Natural killer cell (primary cell): Measurements from ENCODE around the gene BDKRB2. TPM values are rescaled to one million over a fixed set of nuclear protein-coding genes. Genes with fewer than 3 reads are reported as not detected.
"Not testable (repeated sequence)": the region's sequence is repeated elsewhere in the genome, so short reads cannot be mapped to it uniquely, and the experiment has no call there.

ENCODE experiments used
- ATAC-seq, 3 donors: fragments of 150-1000 bp in 2 of 3; fragments of 200-7000 bp in 1 of 3; cut with Tn5 transposase; 1 replicate in 1 of 3; 2 replicates in 2 of 3; pipeline ENCODE4 v1.10.0; 2021; ENCODE audit warnings: mild to moderate bottlenecking in 2 of 3, moderate library complexity in 2 of 3
- DNase-seq, 2 donors: peaks; one replicate each; pipeline versions ENCODE4 v3.0.0 to v3.0.0-alpha.2; 2013 to 2021; ENCODE audit warnings: mixed read lengths in 1 of 2
- H3K27ac ChIP-seq: one replicate; pipeline ENCODE4 v1.5.1; 2013; ENCODE audit warnings: mild to moderate bottlenecking, low read length
- H3K27me3 ChIP-seq: one replicate; pipeline ENCODE4 v1.6.1; 2013; ENCODE audit warnings: low read length; ENCODE audit not compliant: control insufficient read depth, insufficient read depth
- H3K36me3 ChIP-seq: one replicate; pipeline ENCODE4 v1.6.1; 2013; ENCODE audit warnings: low read length; ENCODE audit not compliant: control insufficient read depth, insufficient read depth
- H3K4me1 ChIP-seq: one replicate; pipeline ENCODE4 v1.6.1; 2013; ENCODE audit warnings: low read length; ENCODE audit not compliant: control insufficient read depth, insufficient read depth
- H3K4me3 ChIP-seq: one replicate; pipeline ENCODE4 v1.5.1; 2013; ENCODE audit warnings: low read length
- H3K9me3 ChIP-seq: one replicate; pipeline ENCODE4 v1.6.1; 2013; ENCODE audit warnings: low read length; ENCODE audit not compliant: control insufficient read depth, insufficient read depth
- H3K27ac Mint-ChIP-seq, 2 donors: one replicate each; pipeline ENCODE4 v1.8.0; 2022; ENCODE audit warnings: mild to moderate bottlenecking in 2 of 2, mixed read lengths in 2 of 2, moderate library complexity in 1 of 2
- H3K27me3 Mint-ChIP-seq, 2 donors: one replicate each; pipeline ENCODE4 v1.8.0; 2022; ENCODE audit warnings: low read depth in 2 of 2, mixed read lengths in 2 of 2
- H3K36me3 Mint-ChIP-seq: one replicate; pipeline ENCODE4 v1.8.0; 2022; ENCODE audit warnings: mixed read lengths
- H3K4me1 Mint-ChIP-seq, 2 donors: one replicate each; pipeline ENCODE4 v1.8.0; 2022; ENCODE audit warnings: mixed read lengths in 2 of 2
- H3K4me3 Mint-ChIP-seq: one replicate; pipeline ENCODE4 v1.8.0; 2022; ENCODE audit warnings: mild to moderate bottlenecking, moderate library complexity, mixed read lengths
- H3K9me3 Mint-ChIP-seq, 2 donors: one replicate each; pipeline ENCODE4 v1.8.0; 2022; ENCODE audit warnings: mixed read lengths in 2 of 2
- WGBS: methylation state at CpG from one replicate; pipeline ENCODE4 v1.1.7; 2013; ENCODE audit warnings: missing lambda C conversion rate; ENCODE audit not compliant: insufficient coverage; 5-methylcytosine and 5-hydroxymethylcytosine counted together
- intact Hi-C: fragments of 100-400 bp; cut with micrococcal nuclease; formaldehyde crosslinking; loops from one replicate; pipeline ENCODE4 v1.14.2; 2022
- total RNA-seq, 4 donors: library from RNA; stranded (reverse); fragments of 120-200 nt in 1 of 4; gene quantifications; one replicate each; pipeline versions ENCODE4 v1.2.3 to v1.2.4, GENCODE V29; 2013 to 2022
- TF ChIP-seq, protein P1 (sequence below): fragments of 200-600 bp; IDR thresholded peaks from one replicate; pipeline ENCODE4 v1.8.0; 2022; ENCODE audit warnings: antibody characterized with exemption

Gene BDKRB2
- total RNA-seq, 3 donors from 2014 or later (not counting 1 experiment from before 2014, with no cell fraction given), result not detected

DNA sequence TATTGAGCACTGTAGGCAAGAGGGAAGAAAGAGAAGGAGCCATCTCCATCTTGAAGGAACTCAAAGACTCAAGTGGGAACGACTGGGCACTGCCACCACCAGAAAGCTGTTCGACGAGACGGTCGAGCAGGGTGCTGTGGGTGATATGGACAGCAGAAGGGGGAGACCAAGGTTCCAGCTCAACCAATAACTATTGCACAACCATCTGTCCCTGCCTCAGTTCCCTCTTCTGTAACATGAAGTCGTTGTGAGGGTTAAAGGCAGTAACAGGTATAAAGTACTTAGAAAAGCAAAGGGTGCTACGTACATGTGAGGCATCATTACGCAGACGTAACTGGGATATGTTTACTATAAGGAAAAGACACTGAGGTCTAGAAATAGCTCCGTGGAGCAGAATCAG is 37.5 kb downstream of the BDKRB2 start:
- no peak overlapping the region for H3K4me3 ChIP-seq
- no peaks in the 10 kb centered on the region for H3K9me3 Mint-ChIP-seq
- no peaks in the 10 kb centered on the region for H3K36me3 ChIP-seq
- no peak overlapping the region for H3K4me3 Mint-ChIP-seq
- H3K27me3 ChIP-seq, result no peaks in the 10 kb centered on the region
- H3K27ac Mint-ChIP-seq, result no peak overlapping the region
- no peaks in the 10 kb centered on the region for H3K36me3 Mint-ChIP-seq
- no peak for DNase-seq
- H3K9me3 ChIP-seq, result no peaks in the 10 kb centered on the region
- H3K27me3 Mint-ChIP-seq, result peaks cover 5 to 14% of the 10 kb centered on the region in 2 donors
- H3K4me1 Mint-ChIP-seq, result no peaks in the 10 kb centered on the region
- H3K4me1 ChIP-seq, result no peaks in the 10 kb centered on the region
- 91% methylated on average over 10 of the region's 10 CpGs for WGBS
- intact Hi-C loops, result no loop called here
- H3K27ac ChIP-seq, result no peak overlapping the region
- no peak for ATAC-seq
- TF ChIP-seq, protein P1, sequence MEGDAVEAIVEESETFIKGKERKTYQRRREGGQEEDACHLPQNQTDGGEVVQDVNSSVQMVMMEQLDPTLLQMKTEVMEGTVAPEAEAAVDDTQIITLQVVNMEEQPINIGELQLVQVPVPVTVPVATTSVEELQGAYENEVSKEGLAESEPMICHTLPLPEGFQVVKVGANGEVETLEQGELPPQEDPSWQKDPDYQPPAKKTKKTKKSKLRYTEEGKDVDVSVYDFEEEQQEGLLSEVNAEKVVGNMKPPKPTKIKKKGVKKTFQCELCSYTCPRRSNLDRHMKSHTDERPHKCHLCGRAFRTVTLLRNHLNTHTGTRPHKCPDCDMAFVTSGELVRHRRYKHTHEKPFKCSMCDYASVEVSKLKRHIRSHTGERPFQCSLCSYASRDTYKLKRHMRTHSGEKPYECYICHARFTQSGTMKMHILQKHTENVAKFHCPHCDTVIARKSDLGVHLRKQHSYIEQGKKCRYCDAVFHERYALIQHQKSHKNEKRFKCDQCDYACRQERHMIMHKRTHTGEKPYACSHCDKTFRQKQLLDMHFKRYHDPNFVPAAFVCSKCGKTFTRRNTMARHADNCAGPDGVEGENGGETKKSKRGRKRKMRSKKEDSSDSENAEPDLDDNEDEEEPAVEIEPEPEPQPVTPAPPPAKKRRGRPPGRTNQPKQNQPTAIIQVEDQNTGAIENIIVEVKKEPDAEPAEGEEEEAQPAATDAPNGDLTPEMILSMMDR, result no peak

DNA sequence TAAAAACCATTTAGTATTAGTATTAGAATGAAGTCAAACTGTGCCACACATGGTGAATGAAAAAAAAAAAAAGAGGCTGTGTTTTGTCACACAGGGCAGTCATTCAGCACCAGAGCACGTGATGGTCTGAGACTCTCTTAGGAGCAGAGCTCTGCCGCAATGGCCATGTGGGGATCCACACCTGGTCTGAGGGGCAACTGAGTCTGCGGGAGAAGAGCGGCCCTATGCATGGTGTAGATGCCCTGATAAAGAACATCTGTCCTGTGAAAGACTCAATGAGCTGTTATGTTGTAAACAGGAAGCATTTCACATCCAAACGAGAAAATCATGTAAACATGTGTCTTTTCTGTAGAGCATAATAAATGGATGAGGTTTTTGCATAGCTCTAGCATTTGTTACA is 39.1 kb downstream of the BDKRB2 start:
- intact Hi-C loops, result no loop called here
- no peaks in the 10 kb centered on the region for H3K9me3 Mint-ChIP-seq
- H3K4me1 ChIP-seq, result no peaks in the 10 kb centered on the region
- no peak overlapping the region for H3K27ac Mint-ChIP-seq
- DNase-seq (no peak), ATAC-seq (no peak)
- peaks cover 10 to 29% of the 10 kb centered on the region in 2 donors for H3K27me3 Mint-ChIP-seq
- no peak overlapping the region for H3K4me3 Mint-ChIP-seq
- TF ChIP-seq, protein P1, result no peak
- WGBS, result 70% methylated on average over 5 of the region's 5 CpGs
- H3K4me1 Mint-ChIP-seq, result no peaks in the 10 kb centered on the region
- H3K27me3 ChIP-seq, result no peaks in the 10 kb centered on the region
- no peak overlapping the region for H3K27ac ChIP-seq
- no peaks in the 10 kb centered on the region for H3K36me3 ChIP-seq
- no peak overlapping the region for H3K4me3 ChIP-seq
- H3K36me3 Mint-ChIP-seq, result no peaks in the 10 kb centered on the region
- H3K9me3 ChIP-seq, result no peaks in the 10 kb centered on the region

- H3K27me3 Mint-ChIP-seq, result peaks cover 14 to 42% of the 10 kb centered on the region in 2 donors
- H3K4me3 Mint-ChIP-seq, H3K36me3 ChIP-seq, H3K9me3 ChIP-seq, H3K27ac Mint-ChIP-seq, H3K36me3 Mint-ChIP-seq, H3K9me3 Mint-ChIP-seq, ATAC-seq, H3K4me1 Mint-ChIP-seq, H3K27ac ChIP-seq, H3K4me3 ChIP-seq, H3K27me3 ChIP-seq, DNase-seq, intact Hi-C loops, H3K4me1 ChIP-seq: not testable (repeated sequence)
- 89% methylated on average over 3 of the region's 3 CpGs for WGBS
These were observed 40.4 kb downstream of the BDKRB2 start for GRCh38 chr14:96245074-96245473.

- ATAC-seq (no peak), DNase-seq (no peak)
- no peaks in the 10 kb centered on the region for H3K36me3 Mint-ChIP-seq
- H3K36me3 ChIP-seq, result no peaks in the 10 kb centered on the region
- no peak overlapping the region for H3K4me3 ChIP-seq
- intact Hi-C loops, result no loop called here
- H3K4me3 Mint-ChIP-seq, result no peak overlapping the region
- H3K27me3 ChIP-seq, result no peaks in the 10 kb centered on the region
- TF ChIP-seq, protein P1, result no peak
- H3K27ac Mint-ChIP-seq, result no peak overlapping the region
- 89% methylated on average over 3 of the region's 3 CpGs for WGBS
- H3K27ac ChIP-seq, result no peak overlapping the region
- no peaks in the 10 kb centered on the region for H3K9me3 Mint-ChIP-seq
- H3K4me1 Mint-ChIP-seq, result no peaks in the 10 kb centered on the region
- H3K4me1 ChIP-seq, result no peaks in the 10 kb centered on the region
- H3K27me3 Mint-ChIP-seq, result peaks cover 14 to 50% of the 10 kb centered on the region in 2 donors
- no peaks in the 10 kb centered on the region for H3K9me3 ChIP-seq
These were observed 41.3 kb downstream of the BDKRB2 start for GRCh38 chr14:96245710-96246538.
